COLO668 (cell line): ENCODE measurements around the gene AGTR1.

Source experiments
- DNase-seq: peaks from one replicate; lab custom pipeline; 2025; ENCODE audit not compliant: unreplicated experiment; lab: John Stamatoyannopoulos, UW

AGTR1 gene

GRCh38 chr3:148697306-148698189, at the start of gene AGTR1:
TSS of gene AGTR1 (plus strand) at chr3:148697903. CDS start at chr3:148741036, 43,133 bp downstream.
- peak; percentile 32 for DNase-seq

GRCh38 chr3:148648685-148649352, 48.9 kb upstream of the AGTR1 start:
- DNase-seq: no peak

DNA sequence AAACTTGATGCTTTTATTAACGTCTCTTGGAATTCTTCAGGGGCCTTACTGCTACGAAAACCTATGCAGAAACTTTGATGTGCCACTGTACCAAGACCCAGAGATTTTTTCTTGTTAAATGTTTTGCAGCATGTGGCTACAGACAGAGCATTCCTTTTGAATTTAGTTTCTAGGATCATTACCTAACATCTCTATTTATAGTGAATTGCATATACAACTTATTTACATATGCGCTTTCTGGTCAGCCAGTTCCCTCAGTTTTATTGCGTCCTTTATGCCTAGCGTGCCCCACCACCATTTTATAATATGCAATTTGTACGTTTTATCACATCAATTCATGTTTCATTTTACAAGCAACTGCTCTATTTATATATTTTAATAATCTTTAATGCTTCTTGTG, 46.2 kb upstream of the AGTR1 start:
- no peak for DNase-seq

- no peak for DNase-seq
Measured at GRCh38 chr3:148654433-148654832, 43.3 kb upstream of the AGTR1 start.

GRCh38 chr3:148657470-148657869, 40.2 kb upstream of the AGTR1 start:
- no peak for DNase-seq

- DNase-seq: no peak
Measured at GRCh38 chr3:148659512-148659911, 38.2 kb upstream of the AGTR1 start.

DNA sequence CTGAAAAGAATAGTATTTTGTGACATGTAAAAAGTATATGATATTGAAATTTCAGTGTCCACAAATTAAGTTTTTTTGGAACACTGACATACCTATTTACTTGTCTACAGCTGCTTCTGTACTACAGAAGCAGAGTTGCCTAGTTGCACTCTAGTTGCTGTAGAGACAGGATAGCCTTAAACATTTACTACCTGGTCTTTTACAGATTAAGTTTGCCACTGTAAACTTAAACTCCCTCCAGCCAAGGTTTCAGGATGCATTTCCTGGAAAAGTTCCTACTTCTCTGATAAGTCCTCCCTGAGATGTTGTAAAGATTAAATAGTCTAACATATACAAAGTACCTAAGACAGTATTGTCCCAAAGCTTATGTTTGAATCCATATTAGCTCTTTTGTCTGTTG, 17.4 kb upstream of the AGTR1 start:
- no peak for DNase-seq

- DNase-seq: no peak
Measured at GRCh38 chr3:148681080-148681479, 16.6 kb upstream of the AGTR1 start.

DNA sequence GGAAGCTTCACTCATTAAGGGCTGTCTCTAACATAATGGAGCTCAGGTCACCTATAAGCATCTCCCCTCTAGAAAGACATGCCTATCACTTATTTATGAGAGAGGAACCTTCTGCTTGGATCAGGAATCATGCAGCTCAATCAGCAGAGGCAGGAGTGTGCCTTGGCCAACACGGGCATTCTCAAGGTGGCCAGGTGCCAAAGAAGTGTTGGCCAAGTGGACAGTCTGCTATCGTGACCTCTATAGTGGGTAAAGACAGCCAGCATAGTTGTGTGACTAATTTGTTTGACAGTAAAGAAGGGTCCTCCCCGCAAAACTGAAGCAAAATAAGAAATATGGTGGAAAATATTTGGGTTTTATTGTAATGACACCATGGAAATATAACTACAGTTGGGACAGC, 14.7 kb upstream of the AGTR1 start:
- no peak for DNase-seq

DNA sequence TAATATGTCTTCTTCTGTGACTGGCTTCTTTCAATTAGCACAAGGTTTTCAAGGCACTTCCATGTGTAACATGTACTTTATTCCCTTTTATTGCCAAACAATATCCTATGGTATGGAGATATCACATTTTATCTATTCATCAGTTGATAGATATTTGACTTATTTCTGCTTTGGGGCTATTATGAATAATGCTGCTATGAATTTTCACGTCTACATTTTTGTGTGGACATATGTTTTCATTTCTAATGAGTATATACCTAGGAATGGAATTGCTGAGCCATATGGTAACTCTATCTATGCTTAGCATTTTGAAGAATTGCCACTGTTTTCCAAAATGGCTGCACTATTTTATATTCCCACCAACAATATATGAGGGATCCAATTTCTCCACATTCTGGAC, 3.6 kb upstream of the AGTR1 start:
- DNase-seq: no peak

- no peak for DNase-seq
Measured at GRCh38 chr3:148698190-148698810, 597 bp downstream of the AGTR1 start.

GRCh38 chr3:148705314-148705713, 7.6 kb downstream of the AGTR1 start:
- no peak for DNase-seq

DNA sequence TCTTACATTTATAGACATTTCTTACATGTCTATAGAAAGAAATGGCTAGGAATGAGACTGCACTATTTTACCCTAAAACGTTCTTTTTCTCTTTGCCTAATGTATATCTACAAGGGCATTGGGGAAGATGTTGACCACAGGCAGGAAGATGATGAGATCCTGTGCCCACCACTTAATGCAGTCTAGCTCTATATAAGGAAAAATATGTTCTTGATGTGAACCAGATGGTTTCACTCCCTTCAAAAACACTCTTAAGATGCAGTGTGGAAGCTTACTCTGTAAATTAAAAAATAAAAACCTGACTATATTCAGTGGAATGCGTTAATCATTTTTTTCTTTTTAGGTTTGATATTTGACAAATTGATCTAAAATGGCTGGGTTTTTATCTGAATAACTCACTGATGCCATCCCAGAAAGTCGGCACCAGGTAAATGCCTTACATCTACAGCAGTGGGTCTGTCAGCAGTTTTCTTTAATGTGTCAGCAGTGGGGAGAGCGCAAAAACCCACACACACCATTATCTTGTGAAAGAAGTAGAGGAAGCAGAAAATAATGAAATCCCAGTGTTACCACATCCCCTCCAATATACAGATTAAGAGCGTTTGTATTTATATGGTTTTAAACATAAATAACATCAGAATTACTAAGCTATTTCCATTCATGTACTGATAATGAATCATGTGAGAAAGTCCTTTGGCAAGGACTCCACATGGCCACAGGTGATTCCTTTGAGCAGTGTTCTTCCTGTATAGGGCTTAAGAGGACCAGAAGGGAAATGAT, 10.1 kb downstream of the AGTR1 start:
- DNase-seq: no peak

GRCh38 chr3:148708409-148708808, 10.7 kb downstream of the AGTR1 start:
- no peak for DNase-seq

- DNase-seq: no peak
Measured at GRCh38 chr3:148709560-148710253, 12.0 kb downstream of the AGTR1 start.

- no peak for DNase-seq
Measured at GRCh38 chr3:148710665-148711064, 13.0 kb downstream of the AGTR1 start.

- no peak for DNase-seq
Measured at GRCh38 chr3:148711981-148712666, 14.4 kb downstream of the AGTR1 start.

- no peak for DNase-seq
Measured at GRCh38 chr3:148714521-148714920, 16.8 kb downstream of the AGTR1 start.

DNA sequence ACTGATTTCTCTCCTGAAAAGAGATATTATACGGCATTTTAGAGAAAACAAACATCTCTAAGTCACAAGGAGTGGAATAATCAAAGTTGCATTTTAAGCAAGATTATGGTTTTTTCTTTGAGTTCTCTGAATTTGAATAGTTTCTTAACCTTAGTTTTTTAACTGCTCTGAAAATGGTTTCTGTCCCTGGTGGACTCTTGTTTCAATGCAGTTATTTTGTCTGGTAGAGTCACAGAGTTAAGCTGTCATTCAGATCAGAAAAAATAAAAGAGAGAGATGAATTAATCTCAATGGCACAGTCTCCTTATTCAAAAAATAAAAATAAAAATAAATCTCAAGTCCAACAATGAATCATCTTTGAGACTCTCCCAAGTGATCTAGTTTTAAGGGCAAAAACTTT, 19.0 kb downstream of the AGTR1 start:
- no peak for DNase-seq
